GM12892 (cell line): ENCODE data around the gene APOBEC3H.

ENCODE experiments used
- DNase-seq: peaks from one replicate; pipeline ENCODE4 v3.0.0; 2011; ENCODE audit not compliant: insufficient read length
- FAIRE-seq: peaks from 2 replicates; lab custom pipeline; 2011; peaks lifted over from hg19 to GRCh38; lab: Jason Lieb, UNC
- POLR2A ChIP-seq: IDR thresholded peaks from 2 replicates; pipeline ENCODE4 v1.6.1; 2011; ENCODE audit warnings: low read depth, low read length, control low read depth
- POLR2AphosphoS5 ChIP-seq: IDR thresholded peaks from 2 replicates; pipeline ENCODE4 v1.6.1; 2011; ENCODE audit warnings: low read depth, low read length, control low read depth
- TAF1 ChIP-seq: IDR thresholded peaks from 2 replicates; pipeline ENCODE4 v1.6.1; 2011; ENCODE audit warnings: low read depth, mild to moderate bottlenecking, control low read depth, low read length, borderline replicate concordance

Gene APOBEC3H

GRCh38 chr22:39087881-39088684 lies 9.0 kb upstream of the APOBEC3H start:
- DNase-seq (no peak), FAIRE-seq (peak; percentile 5)
- TF ChIP-seq POLR2AphosphoS5 (0 out of 2 replicates have a peak, but pooled peaks have one; percentile 35), TAF1 (no peak)

DNA sequence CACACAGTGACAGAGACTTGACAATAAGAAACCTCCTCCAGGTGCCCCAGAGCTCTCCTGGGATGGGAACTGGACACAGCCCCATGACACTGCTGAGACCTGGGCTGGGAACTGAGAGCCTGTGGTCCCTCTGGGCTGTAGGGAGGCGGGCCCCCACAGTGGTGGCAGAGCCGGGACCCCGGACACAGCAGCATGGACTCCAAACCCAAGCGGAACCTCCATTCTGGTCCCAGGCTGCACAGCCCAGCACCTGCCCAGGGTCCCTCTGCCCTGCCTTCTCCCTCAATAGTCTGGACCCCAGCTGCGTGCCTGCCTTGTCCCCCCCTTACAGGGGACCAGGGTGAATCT lies 8.4 kb upstream of the APOBEC3H start:
- TF ChIP-seq POLR2A (no peak), TAF1 (no peak), POLR2AphosphoS5 (no peak)
- no peak for DNase-seq
- no peak for FAIRE-seq

GRCh38 chr22:39089928-39090327 lies 7.1 kb upstream of the APOBEC3H start:
- FAIRE-seq (no peak), DNase-seq (no peak)
- TF ChIP-seq TAF1 (no peak), POLR2A (no peak), POLR2AphosphoS5 (no peak)

- DNase-seq (no peak), FAIRE-seq (no peak)
- TF ChIP-seq POLR2A (0 out of 2 replicates have a peak, but pooled peaks have one; percentile 19), POLR2AphosphoS5 (no peak)
These were observed 6.5 kb upstream of the APOBEC3H start for GRCh38 chr22:39090426-39091064.

DNA sequence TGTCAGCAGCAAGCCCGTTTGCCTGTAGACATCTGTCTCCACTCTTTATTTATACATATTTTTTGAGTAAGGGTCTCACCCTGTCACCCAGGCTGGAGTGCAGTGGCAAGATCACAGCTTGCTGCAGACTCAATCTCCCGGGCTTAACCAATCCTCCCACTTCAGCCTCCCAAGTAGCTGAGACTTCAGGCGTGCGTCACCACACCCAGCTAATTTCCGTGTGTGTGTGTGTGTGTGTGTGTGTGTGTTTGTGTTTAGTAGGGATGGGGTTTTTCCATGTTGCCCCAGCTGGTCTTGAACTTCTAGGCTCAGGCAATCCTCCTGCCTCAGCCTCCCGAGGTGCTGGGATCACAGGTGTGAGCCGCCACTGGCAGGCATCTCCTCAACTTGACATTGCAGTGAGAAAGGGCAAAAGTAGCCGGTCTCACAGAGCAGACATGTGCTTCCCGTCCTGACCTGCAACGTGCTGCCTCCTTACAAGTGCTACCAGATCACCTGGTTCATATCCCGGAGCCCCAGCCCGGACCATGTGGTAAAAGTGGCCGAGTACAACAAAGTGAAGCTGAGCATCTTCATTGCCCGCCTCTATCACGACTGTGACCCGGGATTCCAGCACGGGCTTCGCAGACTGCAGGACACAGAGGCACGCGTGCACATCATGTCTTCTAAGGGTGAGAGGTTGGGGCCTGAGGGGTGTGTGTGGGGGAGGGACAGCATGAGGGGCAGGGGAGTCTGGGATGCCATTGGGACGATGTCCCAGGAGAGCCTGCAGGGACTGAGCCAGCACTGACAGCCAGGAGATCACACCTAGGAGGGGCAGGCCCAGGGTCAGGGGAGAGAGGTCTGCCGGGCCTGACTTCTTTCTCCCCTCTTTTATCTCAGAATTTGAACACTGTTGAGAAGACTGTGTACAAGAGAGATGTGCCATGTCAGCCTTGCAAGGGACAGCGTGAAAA lies 5.6 kb upstream of the APOBEC3H start:
- TF ChIP-seq TAF1 (no peak), POLR2A (no peak), POLR2AphosphoS5 (no peak)
- FAIRE-seq = peak; percentile 17
- no peak for DNase-seq

- FAIRE-seq (peak; percentile 9), DNase-seq (no peak)
- TF ChIP-seq TAF1 = no peak
- TF ChIP-seq POLR2A = no peak
- no peak for TF ChIP-seq POLR2AphosphoS5
These were observed 4.8 kb upstream of the APOBEC3H start for GRCh38 chr22:39092111-39092862.

GRCh38 chr22:39094717-39095389 lies 2.2 kb upstream of the APOBEC3H start:
- peak; percentile 33 for FAIRE-seq
- no peak for DNase-seq

GRCh38 chr22:39095971-39096370 lies 1.1 kb upstream of the APOBEC3H start:
- no peak for FAIRE-seq
- no peak for DNase-seq
- TF ChIP-seq POLR2AphosphoS5 (no peak), POLR2A (no peak), TAF1 (no peak)

More at GRCh38 chr22:39094717-39095389, 2.2 kb upstream of the APOBEC3H start:
- TF ChIP-seq POLR2AphosphoS5 (no peak), TAF1 (no peak), POLR2A (no peak)

GRCh38 chr22:39098026-39098425 lies 982 bp downstream of the APOBEC3H start:
- TF ChIP-seq POLR2AphosphoS5 (no peak), TAF1 (no peak), POLR2A (no peak)
- peak; percentile 46 for FAIRE-seq
- no peak for DNase-seq

DNA sequence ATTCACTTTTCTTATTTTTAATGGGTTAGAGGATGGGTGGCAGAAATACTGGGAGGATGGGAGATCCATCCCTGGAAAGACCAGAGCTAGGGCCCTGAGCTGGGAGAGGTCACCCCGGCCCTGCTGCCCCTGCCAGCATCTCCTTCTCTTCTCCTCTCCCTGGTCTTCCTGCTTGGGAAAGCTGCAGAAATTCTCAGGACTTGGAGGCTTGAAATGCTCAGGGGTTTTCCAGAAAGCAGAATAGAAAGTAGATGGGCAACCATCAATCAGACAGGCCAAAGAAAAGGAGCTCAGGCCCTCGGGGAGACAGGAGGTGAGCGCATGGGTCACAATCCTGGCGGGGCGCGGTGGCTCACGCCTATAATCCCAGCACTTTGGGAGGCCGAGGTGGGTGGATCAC lies 1.5 kb downstream of the APOBEC3H start:
- DNase-seq = no peak
- TF ChIP-seq TAF1 = no peak
- no peak for TF ChIP-seq POLR2AphosphoS5
- TF ChIP-seq POLR2A = no peak
- no peak for FAIRE-seq

DNA sequence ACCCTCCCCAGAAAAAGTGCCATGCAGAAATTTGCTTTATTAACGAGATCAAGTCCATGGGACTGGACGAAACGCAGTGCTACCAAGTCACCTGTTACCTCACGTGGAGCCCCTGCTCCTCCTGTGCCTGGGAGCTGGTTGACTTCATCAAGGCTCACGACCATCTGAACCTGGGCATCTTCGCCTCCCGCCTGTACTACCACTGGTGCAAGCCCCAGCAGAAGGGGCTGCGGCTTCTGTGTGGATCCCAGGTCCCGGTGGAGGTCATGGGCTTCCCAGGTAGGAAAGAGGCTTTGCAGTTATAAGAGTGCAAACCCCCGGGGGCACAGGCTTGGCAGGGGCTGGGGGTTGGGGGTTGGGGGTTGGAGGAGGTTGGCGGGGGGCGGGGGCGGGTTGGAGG lies 4.2 kb downstream of the APOBEC3H start:
- FAIRE-seq = no peak
- no peak for DNase-seq
- TF ChIP-seq TAF1 = no peak
- TF ChIP-seq POLR2AphosphoS5 = no peak
- no peak for TF ChIP-seq POLR2A
